Activated CD8-positive, alpha-beta T cell treated with anti-CD3 and anti-CD28 coated beads for 36 hours (primary cell): ENCODE results near the gene PLAAT5. TPM values are rescaled to one million over a fixed set of nuclear protein-coding genes. Genes with fewer than 3 reads are reported as not detected.

Experiments
- ATAC-seq: fragments of 200-7000 bp; cut with Tn5 transposase; one replicate; pipeline ENCODE4 v1.10.0; 2021; ENCODE audit warnings: mild to moderate bottlenecking, moderate library complexity
- CTCF ChIA-PET: fragments of 350-600 bp; sonication (Branson Sonifier 250); formaldehyde crosslinking; loops from one replicate; lab custom pipeline; 2021; ENCODE audit warnings: antibody characterized with exemption; lab: Charles Lee
- POLR2A ChIA-PET: fragments of 350-600 bp; sonication (Branson Sonifier 250); formaldehyde crosslinking; loops from one replicate; lab custom pipeline; 2021; ENCODE audit warnings: antibody characterized with exemption; lab: Charles Lee
- DNase-seq: peaks from one replicate; pipeline ENCODE4 v3.0.0-alpha.2; 2020
- H3K27ac Mint-ChIP-seq: one replicate; pipeline ENCODE4 v1.8.0; 2021; ENCODE audit warnings: mild to moderate bottlenecking, mixed read lengths
- H3K27me3 Mint-ChIP-seq: one replicate; pipeline ENCODE4 v1.8.0; 2021; ENCODE audit warnings: mixed read lengths
- H3K36me3 Mint-ChIP-seq: one replicate; pipeline ENCODE4 v1.8.0; 2021; ENCODE audit warnings: low read depth, mixed read lengths
- H3K4me1 Mint-ChIP-seq: one replicate; pipeline ENCODE4 v1.8.0; 2021; ENCODE audit warnings: low read depth, mixed read lengths
- H3K4me3 Mint-ChIP-seq: one replicate; pipeline ENCODE4 v1.8.0; 2021; ENCODE audit warnings: mild to moderate bottlenecking, moderate library complexity, mixed read lengths
- H3K9me3 Mint-ChIP-seq: one replicate; pipeline ENCODE4 v1.8.0; 2021; ENCODE audit warnings: mixed read lengths
- intact Hi-C: fragments of 100-400 bp; cut with micrococcal nuclease; formaldehyde crosslinking; loops from one replicate; pipeline ENCODE4 v1.10.0; 2022
- total RNA-seq, 2 experiments: library from RNA; stranded (reverse); gene quantifications; one replicate each; pipeline ENCODE4 v1.2.3, GENCODE V29; 2021
- TF ChIP-seq, protein P1 (sequence below): fragments of 200-600 bp; IDR thresholded peaks from one replicate; pipeline ENCODE4 v1.8.0; 2022; ENCODE audit warnings: antibody characterized with exemption, mild to moderate bottlenecking

Gene PLAAT5
- total RNA-seq, 2 experiments from 2014 or later: 0.16 to 0.29 TPM

DNA sequence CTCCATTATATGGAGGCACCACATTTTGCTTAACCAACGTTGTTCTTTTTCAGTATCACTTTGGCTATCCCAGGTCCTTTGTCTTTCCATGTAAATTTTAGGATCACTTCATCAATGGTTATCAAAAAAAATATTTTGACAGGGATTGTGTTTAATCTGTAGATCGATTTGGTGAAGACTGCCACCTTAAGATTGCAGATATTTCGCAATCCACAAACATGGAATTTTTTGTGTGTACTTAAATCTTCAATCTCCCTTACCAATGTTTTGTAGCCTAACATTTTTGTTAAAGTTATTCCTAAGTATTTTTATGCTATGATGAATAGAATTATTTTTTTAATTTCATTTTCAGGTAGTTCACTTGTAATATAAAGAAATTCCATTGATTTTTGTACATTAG lies 18.6 kb downstream of the PLAAT5 start:
- Mint-ChIP-seq H3K36me3 (peaks cover 2% of the 10 kb centered on the region), H3K27ac (no peak overlapping the region), H3K4me1 (no peaks in the 10 kb centered on the region), H3K4me3 (no peak overlapping the region), H3K27me3 (no peaks in the 10 kb centered on the region), H3K9me3 (peaks cover 25% of the 10 kb centered on the region)
- ChIA-PET CTCF (no interaction called here), POLR2A (no interaction called here)
- TF ChIP-seq, protein P1, sequence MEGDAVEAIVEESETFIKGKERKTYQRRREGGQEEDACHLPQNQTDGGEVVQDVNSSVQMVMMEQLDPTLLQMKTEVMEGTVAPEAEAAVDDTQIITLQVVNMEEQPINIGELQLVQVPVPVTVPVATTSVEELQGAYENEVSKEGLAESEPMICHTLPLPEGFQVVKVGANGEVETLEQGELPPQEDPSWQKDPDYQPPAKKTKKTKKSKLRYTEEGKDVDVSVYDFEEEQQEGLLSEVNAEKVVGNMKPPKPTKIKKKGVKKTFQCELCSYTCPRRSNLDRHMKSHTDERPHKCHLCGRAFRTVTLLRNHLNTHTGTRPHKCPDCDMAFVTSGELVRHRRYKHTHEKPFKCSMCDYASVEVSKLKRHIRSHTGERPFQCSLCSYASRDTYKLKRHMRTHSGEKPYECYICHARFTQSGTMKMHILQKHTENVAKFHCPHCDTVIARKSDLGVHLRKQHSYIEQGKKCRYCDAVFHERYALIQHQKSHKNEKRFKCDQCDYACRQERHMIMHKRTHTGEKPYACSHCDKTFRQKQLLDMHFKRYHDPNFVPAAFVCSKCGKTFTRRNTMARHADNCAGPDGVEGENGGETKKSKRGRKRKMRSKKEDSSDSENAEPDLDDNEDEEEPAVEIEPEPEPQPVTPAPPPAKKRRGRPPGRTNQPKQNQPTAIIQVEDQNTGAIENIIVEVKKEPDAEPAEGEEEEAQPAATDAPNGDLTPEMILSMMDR: no peak
- ATAC-seq: no peak
- intact Hi-C loops: loop anchor here (10.0 kb wide), 1 partner anchor 262 kb away; no protein-coding TSS in a partner anchor
- no peak for DNase-seq

DNA sequence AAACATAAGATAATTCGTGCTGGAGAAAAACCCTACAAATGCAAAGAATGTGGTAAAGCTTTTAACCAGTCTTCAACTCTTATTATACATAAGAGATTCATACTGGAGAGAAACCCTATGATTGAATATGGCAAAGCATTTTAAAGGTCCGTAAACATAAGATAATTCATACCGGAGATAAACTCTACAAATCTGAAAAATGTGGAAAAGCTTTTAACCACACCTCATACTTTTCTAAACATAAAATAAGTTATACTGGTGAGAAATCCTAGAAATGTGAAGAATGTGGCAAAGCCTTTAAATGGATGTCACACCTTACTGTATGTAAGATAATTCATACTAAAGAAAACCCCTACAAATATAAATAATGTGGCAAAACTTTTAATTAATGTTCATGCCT lies 20.7 kb downstream of the PLAAT5 start:
- Mint-ChIP-seq H3K4me1 (no peaks in the 10 kb centered on the region), H3K27me3 (peaks cover 5% of the 10 kb centered on the region), H3K36me3 (no peaks in the 10 kb centered on the region), H3K4me3 (no peak overlapping the region), H3K9me3 (peaks cover 18% of the 10 kb centered on the region), H3K27ac (no peak overlapping the region)
- ChIA-PET POLR2A (no interaction called here), CTCF (no interaction called here)
- TF ChIP-seq, protein P1: no peak
- intact Hi-C loops: loop anchor here (10.0 kb wide), 1 partner anchor 264 kb away; no protein-coding TSS in a partner anchor
- no peak for ATAC-seq
- DNase-seq: no peak

DNA sequence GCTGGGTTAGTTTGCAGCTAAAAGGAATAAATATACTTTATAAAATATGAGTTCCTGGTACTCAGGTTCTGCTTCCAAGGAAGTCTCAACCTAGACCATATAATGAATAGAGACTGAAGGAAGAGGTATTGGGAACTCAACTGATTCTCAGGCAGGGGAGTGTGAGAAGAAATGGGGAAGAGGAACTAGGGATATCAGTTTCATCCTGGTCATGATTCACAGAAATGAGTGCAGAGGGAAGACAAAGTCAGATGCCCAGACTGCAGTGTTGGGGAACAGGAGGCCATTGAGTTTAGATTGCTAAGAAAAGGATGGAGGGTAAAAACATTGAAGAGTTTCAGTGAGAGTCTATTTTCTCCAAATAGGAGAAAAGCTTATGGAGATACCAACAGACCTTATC lies 28.8 kb downstream of the PLAAT5 start:
- no peaks in the 10 kb centered on the region for H3K36me3 Mint-ChIP-seq
- DNase-seq: no peak
- intact Hi-C loops: no loop called here
- CTCF ChIA-PET: interaction anchor here (1.1 kb wide), 1 partner anchor 17 kb away, joined by 4 read pairs; no protein-coding TSS in a partner anchor
- no peaks in the 10 kb centered on the region for H3K9me3 Mint-ChIP-seq
- no peak for ATAC-seq
- H3K27me3 Mint-ChIP-seq: peaks cover 6% of the 10 kb centered on the region
- no peak overlapping the region for H3K27ac Mint-ChIP-seq
- POLR2A ChIA-PET: interaction anchor here (1.2 kb wide), 1 partner anchor 146 kb away, joined by 4 read pairs; no protein-coding TSS in a partner anchor
- TF ChIP-seq, protein P1: no peak
- no peaks in the 10 kb centered on the region for H3K4me1 Mint-ChIP-seq
- H3K4me3 Mint-ChIP-seq: no peak overlapping the region

DNA sequence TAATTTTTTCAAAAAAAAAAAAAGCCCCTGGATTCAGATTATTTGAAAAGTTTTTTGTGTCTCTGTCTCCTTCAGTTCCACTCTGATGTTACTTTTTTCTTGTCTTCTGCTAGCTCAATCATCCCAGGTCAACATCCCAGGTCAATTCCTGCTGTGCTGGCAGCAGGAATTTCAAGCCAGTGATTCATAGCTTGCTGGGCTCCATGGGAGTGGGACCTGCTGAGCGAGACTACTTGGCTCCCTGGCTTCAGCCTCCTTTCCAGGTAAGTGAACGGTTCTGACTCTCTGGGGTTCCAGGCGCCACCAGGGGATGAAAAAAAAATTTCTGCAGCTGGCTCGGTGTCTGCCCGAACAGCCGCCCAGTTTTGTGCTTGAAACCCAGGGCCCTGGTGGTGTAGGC lies 31.4 kb downstream of the PLAAT5 start:
- H3K4me1 Mint-ChIP-seq: no peaks in the 10 kb centered on the region
- CTCF ChIA-PET: interaction anchor here (1.0 kb wide), 1 partner anchor 20 kb away, joined by 4 read pairs; no protein-coding TSS in a partner anchor
- H3K27ac Mint-ChIP-seq: no peak overlapping the region
- no peaks in the 10 kb centered on the region for H3K36me3 Mint-ChIP-seq
- H3K27me3 Mint-ChIP-seq: peaks cover 2% of the 10 kb centered on the region
- DNase-seq (no peak), ATAC-seq (no peak)
- TF ChIP-seq, protein P1: no peak
- intact Hi-C loops: no loop called here
- POLR2A ChIA-PET: no interaction called here
- no peaks in the 10 kb centered on the region for H3K9me3 Mint-ChIP-seq
- no peak overlapping the region for H3K4me3 Mint-ChIP-seq

DNA sequence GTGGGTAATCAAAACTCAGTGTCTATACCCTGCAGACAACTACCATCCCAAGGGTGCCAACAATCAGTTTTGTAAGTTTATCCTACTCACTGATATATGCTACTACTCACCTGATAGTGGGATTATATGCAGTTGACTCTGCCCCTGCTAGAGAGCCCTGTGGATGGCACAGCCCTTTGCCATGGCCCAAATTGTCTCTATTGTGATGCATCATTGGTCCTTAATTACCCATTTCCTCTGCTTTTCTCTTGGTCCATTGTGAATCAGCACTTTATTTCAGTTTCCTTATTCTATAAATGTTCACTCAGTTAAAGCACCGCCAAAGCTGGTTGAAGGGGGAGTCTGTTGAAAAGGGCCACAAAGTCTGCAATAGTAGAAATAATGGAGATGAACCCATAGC lies 42.3 kb downstream of the PLAAT5 start:
- Mint-ChIP-seq H3K27ac (no peak overlapping the region), H3K36me3 (no peaks in the 10 kb centered on the region), H3K27me3 (peaks cover 1% of the 10 kb centered on the region), H3K4me3 (no peak overlapping the region), H3K4me1 (peaks cover 13% of the 10 kb centered on the region), H3K9me3 (no peaks in the 10 kb centered on the region)
- TF ChIP-seq, protein P1: no peak
- DNase-seq (no peak), ATAC-seq (no peak)
- ChIA-PET CTCF (no interaction called here), POLR2A (no interaction called here)
- intact Hi-C loops: no loop called here
